NCI-H1417 (cell line): ENCODE data around the gene ROPN1L.
"Not testable (repeated sequence)": the region's sequence is repeated elsewhere in the genome, so short reads cannot be mapped to it uniquely, and the experiment has no call there.

Source experiments
- DNase-seq, 3 experiments: peaks; one replicate each; lab custom pipeline; 2025; lab: John Stamatoyannopoulos, UW

ROPN1L gene

GRCh38 chr5:10441083-10441991 lies at the start of gene ROPN1L:
Gene ROPN1L (plus strand): TSS chr5:10441879. CDS start chr5:10442168, 289 bp downstream.
- DNase-seq = peak; percentile 91 to 96 (median 96)

GRCh38 chr5:10392567-10393328 lies 48.9 kb upstream of the ROPN1L start:
- not testable (repeated sequence) for DNase-seq

GRCh38 chr5:10393491-10393890 lies 48.2 kb upstream of the ROPN1L start:
- no peak for DNase-seq

GRCh38 chr5:10396552-10396951 lies 45.1 kb upstream of the ROPN1L start:
- no peak for DNase-seq

- no peak for DNase-seq
These were observed 41.8 kb upstream of the ROPN1L start for GRCh38 chr5:10399839-10400238.

GRCh38 chr5:10400411-10400810 lies 41.3 kb upstream of the ROPN1L start:
- DNase-seq = no peak

GRCh38 chr5:10400831-10401230 lies 40.8 kb upstream of the ROPN1L start:
- peak in 1 of 3 experiments; percentile 13 for DNase-seq

GRCh38 chr5:10401498-10401897 lies 40.2 kb upstream of the ROPN1L start:
- no peak for DNase-seq

- DNase-seq = no peak
These were observed 37.9 kb upstream of the ROPN1L start for GRCh38 chr5:10403829-10404228.

- DNase-seq = no peak
These were observed 35.0 kb upstream of the ROPN1L start for GRCh38 chr5:10406651-10407050.

GRCh38 chr5:10409504-10409903 lies 32.2 kb upstream of the ROPN1L start:
- DNase-seq = no peak

GRCh38 chr5:10410662-10411061 lies 31.0 kb upstream of the ROPN1L start:
- no peak for DNase-seq

GRCh38 chr5:10411336-10411735 lies 30.3 kb upstream of the ROPN1L start:
- no peak for DNase-seq

- no peak for DNase-seq
These were observed 24.8 kb upstream of the ROPN1L start for GRCh38 chr5:10416868-10417267.

GRCh38 chr5:10418654-10419345 lies 22.9 kb upstream of the ROPN1L start:
- DNase-seq = no peak

GRCh38 chr5:10420468-10420867 lies 21.2 kb upstream of the ROPN1L start:
- DNase-seq = no peak

GRCh38 chr5:10420932-10421331 lies 20.7 kb upstream of the ROPN1L start:
- no peak for DNase-seq

- no peak for DNase-seq
These were observed 19.6 kb upstream of the ROPN1L start for GRCh38 chr5:10421896-10422691.

GRCh38 chr5:10423022-10423421 lies 18.7 kb upstream of the ROPN1L start:
- no peak for DNase-seq

- DNase-seq = peak; percentile 11 to 72 (median 46)
These were observed 17.5 kb upstream of the ROPN1L start for GRCh38 chr5:10424124-10424731.

- no peak for DNase-seq
These were observed 14.5 kb upstream of the ROPN1L start for GRCh38 chr5:10427201-10427600.
